Hepatocyte (in vitro differentiated cells): Measurements from ENCODE around the gene OLIG2.

Experiments
- CTCF ChIP-seq: fragments of 200-600 bp; sonication (generic); IDR thresholded peaks from 2 replicates; pipeline ENCODE4 v1.5.1; 2016; ENCODE audit warnings: antibody characterized with exemption, mild to moderate bottlenecking; ENCODE audit not compliant: poor library complexity
- EZH2 ChIP-seq: fragments of 200-600 bp; sonication (generic); IDR thresholded peaks from 2 replicates; pipeline ENCODE4 v1.6.1; 2016; ENCODE audit warnings: antibody characterized with exemption, mild to moderate bottlenecking, borderline replicate concordance
- EZH2phosphoT487 ChIP-seq: fragments of 200-600 bp; sonication (generic); IDR thresholded peaks from one replicate; pipeline ENCODE4 v1.6.1; 2018; ENCODE audit warnings: antibody characterized with exemption, mild to moderate bottlenecking, low read depth, moderate library complexity; ENCODE audit not compliant: unreplicated experiment, severe bottlenecking

- TF ChIP-seq CTCF (no peak), EZH2phosphoT487 (no peak), EZH2 (no peak)
Observed at GRCh38 chr21:33067457-33067856, 41.7 kb downstream of the OLIG2 start.
